ENCODE data around the gene AP2S1. TPM values are rescaled to one million over a fixed set of nuclear protein-coding genes. Genes with fewer than 3 reads are reported as not detected.

The AP2S1 gene
- total RNA-seq, 2 donors from 2014 or later = 76.5 to 93.8 TPM

- no peak for DNase-seq (ENCODE audit: low spot score)
- H3K36me3 ChIP-seq = peaks cover 34% of the 10 kb centered on the region
- TF ChIP-seq, protein P1, sequence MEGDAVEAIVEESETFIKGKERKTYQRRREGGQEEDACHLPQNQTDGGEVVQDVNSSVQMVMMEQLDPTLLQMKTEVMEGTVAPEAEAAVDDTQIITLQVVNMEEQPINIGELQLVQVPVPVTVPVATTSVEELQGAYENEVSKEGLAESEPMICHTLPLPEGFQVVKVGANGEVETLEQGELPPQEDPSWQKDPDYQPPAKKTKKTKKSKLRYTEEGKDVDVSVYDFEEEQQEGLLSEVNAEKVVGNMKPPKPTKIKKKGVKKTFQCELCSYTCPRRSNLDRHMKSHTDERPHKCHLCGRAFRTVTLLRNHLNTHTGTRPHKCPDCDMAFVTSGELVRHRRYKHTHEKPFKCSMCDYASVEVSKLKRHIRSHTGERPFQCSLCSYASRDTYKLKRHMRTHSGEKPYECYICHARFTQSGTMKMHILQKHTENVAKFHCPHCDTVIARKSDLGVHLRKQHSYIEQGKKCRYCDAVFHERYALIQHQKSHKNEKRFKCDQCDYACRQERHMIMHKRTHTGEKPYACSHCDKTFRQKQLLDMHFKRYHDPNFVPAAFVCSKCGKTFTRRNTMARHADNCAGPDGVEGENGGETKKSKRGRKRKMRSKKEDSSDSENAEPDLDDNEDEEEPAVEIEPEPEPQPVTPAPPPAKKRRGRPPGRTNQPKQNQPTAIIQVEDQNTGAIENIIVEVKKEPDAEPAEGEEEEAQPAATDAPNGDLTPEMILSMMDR (IDR thresholded peaks at IDR 0.05) = no peak
Observed at GRCh38 chr19:46842791-46843190, 7.9 kb downstream of the AP2S1 start.

DNA sequence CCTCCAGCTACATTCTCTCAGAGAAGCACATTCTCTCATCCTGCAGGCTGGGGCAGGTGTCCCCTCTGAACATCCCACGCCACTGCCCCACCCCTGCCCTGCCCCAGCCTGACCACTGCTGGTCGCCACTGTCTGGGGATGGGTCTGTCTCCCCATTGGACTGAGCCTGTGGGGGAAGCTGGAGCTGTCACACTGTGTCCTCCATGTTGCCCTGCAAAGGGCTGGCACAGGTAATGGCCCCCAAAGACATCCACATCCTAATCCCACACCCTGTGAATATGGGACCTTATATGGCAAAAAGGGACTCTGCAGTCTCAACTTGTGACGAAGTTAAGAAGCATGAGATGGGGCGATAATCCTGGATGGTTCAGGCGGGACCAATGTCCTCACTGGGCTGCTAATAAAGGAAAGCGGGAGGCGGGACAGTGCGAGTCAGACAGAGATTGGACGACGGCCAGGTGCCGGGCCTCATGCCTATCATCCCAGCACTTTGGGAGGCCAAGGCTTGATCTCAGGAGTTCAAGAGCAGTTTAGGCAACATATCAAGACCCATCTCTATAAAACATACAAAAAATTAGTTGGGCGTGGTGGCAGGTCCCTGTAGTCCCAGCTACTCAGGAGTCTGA is 9.1 kb downstream of the AP2S1 start:
- Histone ChIP-seq H3K4me1 (ENCODE audit: control insufficient read depth in 1 of 2, low read depth in 2 of 2) (peaks cover 9 to 26% of the 10 kb centered on the region in 2 donors), H3K9me3 (no peaks in the 10 kb centered on the region), H3K27me3 (replicated peaks; ENCODE audit: insufficient read depth) (no peaks in the 10 kb centered on the region), H3K36me3 (peaks cover 31% of the 10 kb centered on the region), H3K27ac (peak overlapping the region; percentile 78 to 81), H3K4me3 (no peak overlapping the region)
- ATAC-seq (ENCODE audit: insufficient number of reproducible peaks, low FRiP score, low read depth) (peak; percentile 45), DNase-seq (ENCODE audit: low spot score) (peak; percentile 47)
- TF ChIP-seq, protein P1 (IDR thresholded peaks at IDR 0.05) = no peak

More at GRCh38 chr19:46842791-46843190, 7.9 kb downstream of the AP2S1 start:
- ATAC-seq (ENCODE audit: insufficient number of reproducible peaks, low FRiP score, low read depth) = no peak
- Histone ChIP-seq H3K4me1 (ENCODE audit: control insufficient read depth in 1 of 2, low read depth in 2 of 2) (peaks cover 7 to 21% of the 10 kb centered on the region in 2 donors), H3K27ac (no peak overlapping the region), H3K27me3 (replicated peaks; ENCODE audit: insufficient read depth) (no peaks in the 10 kb centered on the region), H3K4me3 (no peak overlapping the region), H3K9me3 (no peaks in the 10 kb centered on the region)

DNA sequence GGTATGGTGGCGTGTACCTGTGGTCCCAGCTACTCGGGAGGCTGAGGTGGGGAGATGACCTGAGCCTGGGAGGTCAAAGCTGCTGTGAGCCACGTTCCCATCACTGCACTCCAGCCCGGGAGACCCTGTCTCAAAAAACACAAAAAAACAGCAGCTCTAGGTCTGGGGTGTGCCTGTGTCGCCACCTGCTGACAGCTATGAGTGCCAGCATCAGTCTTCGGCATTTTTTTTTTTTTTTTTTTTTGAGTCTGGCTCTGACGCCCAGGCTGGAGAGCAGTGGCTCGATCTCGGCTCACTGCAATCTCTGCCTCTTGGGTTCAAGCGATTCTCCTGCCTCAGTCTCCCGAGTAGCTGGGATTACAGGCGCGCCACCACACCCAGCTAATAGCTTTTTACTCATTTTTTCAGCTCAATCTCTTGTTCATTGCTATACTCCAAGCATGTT is 10.1 kb downstream of the AP2S1 start:
- no peak for ATAC-seq (ENCODE audit: insufficient number of reproducible peaks, low FRiP score, low read depth)
- H3K27me3 ChIP-seq (replicated peaks; ENCODE audit: insufficient read depth) = no peaks in the 10 kb centered on the region
- H3K27ac ChIP-seq = peak overlapping the region; percentile 78 to 81
- H3K9me3 ChIP-seq = no peaks in the 10 kb centered on the region
- TF ChIP-seq, protein P1 (IDR thresholded peaks at IDR 0.05) = peak; percentile 73
- H3K4me3 ChIP-seq = no peak overlapping the region
- H3K36me3 ChIP-seq = peaks cover 31% of the 10 kb centered on the region
- DNase-seq (ENCODE audit: low spot score) = no peak
- H3K4me1 ChIP-seq (ENCODE audit: control insufficient read depth in 1 of 2, low read depth in 2 of 2) = peaks cover 10 to 29% of the 10 kb centered on the region in 2 donors

DNA sequence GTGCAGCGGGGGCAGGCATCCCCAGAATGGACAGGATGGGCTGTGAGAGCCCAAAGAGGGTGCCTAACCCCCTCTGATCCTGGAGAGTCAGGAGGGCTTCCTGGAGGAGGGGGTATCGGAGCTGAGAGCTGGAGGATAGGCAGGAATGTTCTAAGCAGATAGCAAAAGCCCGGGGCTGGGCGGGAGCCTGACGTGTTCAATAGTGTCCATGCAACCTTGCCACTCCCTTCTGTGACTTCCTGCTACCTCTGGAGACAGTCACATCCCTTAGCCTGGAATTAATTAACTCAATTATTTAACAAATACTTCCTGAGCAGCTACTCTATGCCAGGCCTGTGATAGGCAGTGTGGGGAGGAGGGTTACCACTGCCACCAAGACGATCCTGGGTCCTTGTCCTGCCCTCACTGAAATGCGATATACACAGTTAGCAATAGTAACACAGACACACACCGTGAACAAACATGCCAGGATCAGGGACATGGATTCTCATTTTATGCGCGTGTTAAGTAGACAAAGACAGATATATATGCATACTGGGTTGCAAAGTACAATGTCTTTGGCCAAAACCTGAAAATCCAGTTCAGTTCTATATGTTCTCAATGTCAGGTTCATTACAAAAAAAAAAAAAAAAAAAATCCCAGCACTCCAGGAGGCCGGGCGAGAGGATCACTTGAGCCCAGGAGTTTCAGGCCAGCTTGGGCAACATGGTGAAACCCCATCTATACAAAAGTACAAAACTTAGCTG is 10.7 kb downstream of the AP2S1 start:
- H3K4me3 ChIP-seq = no peak overlapping the region
- TF ChIP-seq, protein P1 (IDR thresholded peaks at IDR 0.05) = no peak
- H3K27me3 ChIP-seq (replicated peaks; ENCODE audit: insufficient read depth) = no peaks in the 10 kb centered on the region
- H3K36me3 ChIP-seq = peaks cover 31% of the 10 kb centered on the region
- ATAC-seq (ENCODE audit: insufficient number of reproducible peaks, low FRiP score, low read depth) = no peak
- no peaks in the 10 kb centered on the region for H3K9me3 ChIP-seq
- H3K4me1 ChIP-seq (ENCODE audit: control insufficient read depth in 1 of 2, low read depth in 2 of 2) = peaks cover 10 to 29% of the 10 kb centered on the region in 2 donors
- DNase-seq (ENCODE audit: low spot score) = no peak
- H3K27ac ChIP-seq = peak overlapping the region in 1 of 2 donors; percentile 1

- H3K4me1 ChIP-seq (ENCODE audit: control insufficient read depth in 1 of 2, low read depth in 2 of 2) = peaks cover 10 to 35% of the 10 kb centered on the region in 2 donors
- H3K27ac ChIP-seq = no peak overlapping the region
- TF ChIP-seq, protein P1 (IDR thresholded peaks at IDR 0.05) = no peak
- H3K4me3 ChIP-seq = no peak overlapping the region
- peaks cover 17% of the 10 kb centered on the region for H3K36me3 ChIP-seq
- no peaks in the 10 kb centered on the region for H3K9me3 ChIP-seq
- ATAC-seq (ENCODE audit: insufficient number of reproducible peaks, low FRiP score, low read depth) (no peak), DNase-seq (ENCODE audit: low spot score) (no peak)
- H3K27me3 ChIP-seq (replicated peaks; ENCODE audit: insufficient read depth) = no peaks in the 10 kb centered on the region
Observed at GRCh38 chr19:46838160-46838559, 12.5 kb downstream of the AP2S1 start.
